SKM-1 (cell line): ENCODE data around the gene RGSL1.

Experiments
- DNase-seq: peaks from one replicate; lab custom pipeline; 2025; ENCODE audit not compliant: unreplicated experiment; lab: John Stamatoyannopoulos, UW

The RGSL1 gene

DNA sequence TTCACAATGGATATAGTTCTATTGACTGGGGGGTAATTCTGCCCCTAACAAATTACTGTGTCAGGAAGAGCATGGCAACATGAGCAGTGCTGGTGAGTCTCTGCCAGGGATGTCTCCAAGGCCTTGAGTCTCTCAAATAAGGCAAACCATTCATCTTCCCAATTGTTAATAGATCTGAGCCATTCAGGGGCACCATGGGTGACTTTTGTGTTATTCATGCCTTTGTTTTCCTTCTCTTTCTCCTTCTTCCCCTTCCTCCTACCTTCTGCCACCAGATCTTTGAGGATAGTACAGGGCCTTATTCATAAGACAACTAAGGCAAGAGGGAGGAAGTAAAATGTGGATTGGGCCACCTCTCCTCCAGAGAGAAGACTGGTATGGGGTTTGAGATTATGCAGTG is at the start of gene RGSL1:
RGSL1 (plus strand) TSS at position 60 of the 400 bp plus-strand sequence; CDS start at position 80, 20 bp downstream.
- DNase-seq: no peak

DNA sequence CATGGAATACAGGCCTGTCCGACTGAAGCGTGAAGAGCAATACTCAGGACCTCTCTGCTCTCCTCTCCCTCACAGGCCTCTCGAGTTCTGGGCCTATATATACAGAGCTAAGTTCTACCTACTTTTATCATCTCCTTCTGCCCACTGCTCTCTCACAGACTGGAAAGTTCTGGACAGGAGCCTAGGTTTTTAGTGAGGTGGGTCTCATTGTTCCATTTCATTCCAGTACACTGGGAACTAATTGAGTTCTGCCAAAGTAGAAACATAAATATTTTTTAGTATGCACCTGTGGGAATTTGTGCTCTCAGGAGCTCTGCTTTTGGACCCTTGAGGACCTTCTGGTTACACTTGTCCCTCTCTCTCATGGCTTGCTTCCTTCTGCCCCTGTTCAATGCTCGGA is 49.4 kb upstream of the RGSL1 start, which contains the start of gene TEDDM1:
TEDDM1 (minus strand) TSS at position 101 of the 400 bp plus-strand sequence. CDS start 182 bp downstream, outside the sequence.
- DNase-seq: no peak

DNA sequence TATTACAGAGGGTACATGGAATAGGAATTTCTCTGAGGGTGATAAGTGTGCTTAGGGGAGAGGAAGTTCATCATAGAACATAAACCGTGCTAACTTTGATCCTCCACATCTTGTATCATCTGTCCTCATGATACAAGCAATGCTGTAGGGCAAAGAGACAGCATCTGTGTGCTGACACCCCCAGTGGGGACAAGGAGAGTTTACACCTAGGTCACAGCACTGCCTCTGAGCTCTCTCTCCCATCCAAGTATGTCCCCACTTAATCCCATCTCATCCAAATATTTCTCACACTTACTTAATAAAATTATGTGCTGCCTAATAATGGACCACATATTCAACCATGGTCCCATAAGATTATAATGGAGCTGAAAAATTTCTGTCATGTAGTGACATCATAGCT is 45.2 kb upstream of the RGSL1 start:
- no peak for DNase-seq

DNA sequence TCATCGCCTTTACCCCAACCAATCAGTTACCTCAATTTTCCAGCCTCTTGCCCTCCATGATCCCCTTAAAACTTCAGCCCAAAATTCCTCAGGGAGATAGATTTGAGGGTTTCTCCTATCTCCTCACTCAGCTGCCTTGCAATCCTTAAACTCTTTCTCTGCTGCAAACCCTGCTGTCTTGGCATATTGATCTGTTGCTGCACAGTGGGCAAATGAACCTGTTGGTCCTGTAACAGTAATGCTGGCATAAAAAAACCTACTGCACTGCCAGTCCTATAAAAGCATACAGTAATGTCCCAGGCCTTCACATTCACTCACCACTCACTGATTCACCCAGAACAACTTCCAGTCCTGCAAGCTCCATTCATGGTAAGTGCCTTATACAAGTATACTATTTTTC is 44.4 kb upstream of the RGSL1 start:
- DNase-seq: no peak

DNA sequence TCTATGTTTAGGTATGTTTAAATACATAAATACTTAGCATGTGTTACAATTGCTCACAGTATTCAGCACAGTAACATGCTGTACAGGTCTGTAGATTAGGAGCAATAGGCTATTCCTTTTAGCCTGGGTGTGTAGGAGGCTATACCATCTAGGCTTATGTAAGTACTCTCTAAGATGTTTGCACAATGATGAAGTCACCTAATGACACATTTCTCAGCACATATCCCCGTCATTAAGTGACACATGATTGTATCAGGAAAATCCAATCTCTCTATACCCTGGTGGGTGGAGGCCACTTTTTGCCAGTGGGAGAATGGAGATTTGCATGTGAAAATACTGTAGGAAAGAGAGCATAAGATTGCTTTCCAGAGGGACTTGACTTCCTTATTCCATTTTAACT is 43.9 kb upstream of the RGSL1 start:
- no peak for DNase-seq

DNA sequence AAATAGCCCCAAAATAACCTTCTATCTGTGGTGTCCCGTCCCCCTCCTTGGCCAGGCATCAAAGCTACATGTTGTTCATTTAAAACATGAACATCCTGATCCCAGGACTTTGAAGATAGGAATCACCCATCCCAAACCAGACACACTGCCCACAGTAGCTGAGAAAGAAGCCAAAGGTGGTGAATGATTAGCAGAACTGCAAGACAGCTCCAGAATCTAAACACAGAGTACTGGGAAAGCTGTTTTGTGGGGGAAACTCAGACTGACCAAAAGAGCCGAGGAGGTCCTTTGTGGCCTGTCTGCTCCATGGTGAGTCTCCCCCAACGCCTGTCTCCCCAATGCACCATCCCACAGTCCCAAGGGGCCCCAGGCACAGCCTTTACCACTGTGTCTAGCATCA is 42.2 kb upstream of the RGSL1 start:
- DNase-seq: no peak

DNA sequence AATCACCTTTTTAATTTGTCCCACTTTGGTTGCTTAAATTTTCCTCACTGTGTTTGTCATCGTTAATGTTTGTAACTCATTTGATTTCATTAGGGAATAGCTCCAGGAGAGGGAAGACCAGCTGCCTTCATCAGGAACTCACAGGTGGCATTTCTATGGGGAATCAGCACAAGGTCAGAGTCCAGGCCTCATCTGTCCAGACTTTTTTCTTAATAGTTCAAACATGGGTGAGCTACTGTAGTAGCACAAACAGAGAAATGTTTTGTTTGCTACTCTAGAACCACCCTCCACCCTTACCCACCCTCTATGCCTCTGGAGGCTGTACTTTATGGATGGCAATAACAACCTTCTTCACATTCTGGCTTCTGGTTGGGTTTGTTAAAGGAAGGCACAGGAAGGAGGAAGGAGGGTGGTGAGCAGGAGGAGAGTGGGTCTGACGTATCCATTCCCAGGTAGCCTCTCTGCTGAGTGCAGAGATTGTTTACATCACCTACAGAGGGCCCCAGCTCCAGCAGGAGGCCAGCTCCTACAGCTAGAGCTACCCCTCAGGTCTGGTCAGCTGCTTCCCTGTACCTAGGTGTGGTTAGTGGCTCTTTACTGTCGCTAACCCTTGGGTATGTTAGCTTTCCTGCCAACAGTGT is 41.4 kb upstream of the RGSL1 start:
- no peak for DNase-seq

DNA sequence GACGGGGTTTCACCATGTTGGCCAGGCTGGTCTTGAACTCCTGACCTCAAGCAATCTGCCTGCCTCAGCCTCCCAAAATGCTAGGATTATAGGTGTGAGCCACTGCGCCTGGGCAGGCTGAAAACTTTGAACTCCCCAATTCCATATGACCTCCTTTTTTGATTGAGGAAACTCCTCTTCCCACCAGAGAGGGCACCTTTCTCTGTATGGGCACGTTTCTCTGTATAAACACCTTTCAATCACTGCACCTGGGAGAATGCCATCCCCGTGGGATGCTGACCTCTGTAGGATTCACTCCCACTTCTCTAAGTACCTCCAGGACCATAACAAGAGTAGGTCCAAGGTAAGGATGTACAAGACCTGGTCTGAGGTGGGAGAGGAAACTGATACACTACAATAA is 39.8 kb upstream of the RGSL1 start:
- DNase-seq: no peak

DNA sequence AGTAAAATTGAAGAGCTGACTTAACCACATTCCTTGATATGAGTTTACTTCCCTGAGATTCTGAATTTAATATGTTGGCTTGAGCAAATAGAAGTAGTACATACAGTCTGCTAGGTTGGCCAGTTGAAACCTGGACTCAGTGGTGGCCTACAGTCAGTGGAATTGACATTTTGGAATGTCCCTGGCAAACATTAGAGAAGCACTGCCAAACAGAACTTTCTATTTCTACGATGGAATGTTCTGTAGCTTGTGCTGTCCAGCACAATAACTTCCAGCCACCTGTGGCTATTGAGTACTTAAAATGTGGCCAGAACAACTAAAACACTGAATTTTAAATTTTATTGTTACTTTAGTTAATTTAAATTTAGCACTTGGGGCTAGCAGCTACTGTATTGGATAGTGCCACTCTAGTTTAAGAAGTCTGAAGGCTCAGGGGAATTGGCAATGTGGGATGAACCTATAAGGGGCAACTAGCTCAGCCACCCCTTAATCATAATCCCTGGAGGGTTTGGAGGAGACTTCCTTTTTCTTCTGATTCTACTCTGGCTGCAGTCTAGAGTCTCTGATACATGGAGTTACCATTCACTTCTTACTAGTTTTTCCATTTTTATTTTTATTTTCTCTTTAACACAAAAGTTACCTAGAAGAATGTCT is 39.2 kb upstream of the RGSL1 start:
- no peak for DNase-seq

DNA sequence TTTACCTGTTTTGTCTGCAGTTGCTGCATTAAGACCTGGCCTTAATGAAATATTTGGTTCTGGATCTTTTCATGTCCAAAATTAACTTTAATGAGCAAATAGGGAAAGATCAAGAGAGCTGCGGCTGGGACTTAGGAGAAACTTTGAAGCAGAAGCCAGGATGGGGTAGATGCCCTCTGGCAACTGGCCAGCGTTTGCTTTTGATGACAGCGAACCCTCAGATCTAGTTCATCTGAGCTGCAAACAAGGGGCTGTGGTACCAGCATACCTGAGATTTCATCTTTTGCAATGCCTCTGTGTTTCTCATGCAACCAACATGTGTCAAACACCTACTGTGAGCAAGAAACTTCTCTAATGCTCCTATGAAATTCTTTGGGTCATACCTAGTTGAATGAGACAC is 36.5 kb upstream of the RGSL1 start:
- DNase-seq: no peak

DNA sequence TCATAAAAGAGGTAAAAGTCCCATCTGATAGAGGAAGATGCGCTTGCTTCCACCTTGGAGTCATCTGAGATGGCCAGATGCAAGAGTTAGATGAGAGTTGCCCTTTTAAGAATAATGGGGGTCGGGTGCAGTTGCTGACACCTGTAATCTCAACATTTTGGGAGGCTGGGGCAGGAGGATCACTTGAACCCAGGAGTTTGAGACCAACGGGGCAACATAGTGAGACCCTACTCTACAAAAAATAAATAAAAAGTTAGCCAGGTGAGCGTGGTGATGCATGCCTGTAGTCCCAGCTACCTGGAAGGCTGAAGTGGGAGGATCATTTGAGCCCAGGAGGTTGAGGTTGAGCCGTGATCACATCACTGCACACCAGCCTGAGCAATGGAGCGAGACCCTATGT is 36.0 kb upstream of the RGSL1 start:
- no peak for DNase-seq

DNA sequence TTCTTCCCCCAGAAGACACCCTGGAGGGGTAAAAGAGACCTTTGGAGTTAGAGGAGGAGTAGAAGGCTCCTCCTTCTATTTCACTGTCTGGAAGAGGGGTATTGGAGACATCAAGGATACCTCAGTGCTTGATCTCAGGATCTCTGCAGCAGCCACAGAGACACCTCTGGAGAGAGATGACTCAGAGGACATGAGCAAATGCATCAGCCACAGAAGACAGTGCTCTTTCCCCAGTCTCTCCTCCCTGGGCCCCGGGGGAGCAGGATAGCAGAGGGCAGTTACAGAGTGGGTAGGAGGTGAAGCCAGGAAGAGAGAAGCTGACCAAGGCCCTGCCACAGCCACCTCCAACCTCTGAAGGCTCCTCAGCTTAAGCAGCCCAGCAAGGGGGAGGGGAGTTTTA is 34.2 kb upstream of the RGSL1 start:
- DNase-seq: no peak

DNA sequence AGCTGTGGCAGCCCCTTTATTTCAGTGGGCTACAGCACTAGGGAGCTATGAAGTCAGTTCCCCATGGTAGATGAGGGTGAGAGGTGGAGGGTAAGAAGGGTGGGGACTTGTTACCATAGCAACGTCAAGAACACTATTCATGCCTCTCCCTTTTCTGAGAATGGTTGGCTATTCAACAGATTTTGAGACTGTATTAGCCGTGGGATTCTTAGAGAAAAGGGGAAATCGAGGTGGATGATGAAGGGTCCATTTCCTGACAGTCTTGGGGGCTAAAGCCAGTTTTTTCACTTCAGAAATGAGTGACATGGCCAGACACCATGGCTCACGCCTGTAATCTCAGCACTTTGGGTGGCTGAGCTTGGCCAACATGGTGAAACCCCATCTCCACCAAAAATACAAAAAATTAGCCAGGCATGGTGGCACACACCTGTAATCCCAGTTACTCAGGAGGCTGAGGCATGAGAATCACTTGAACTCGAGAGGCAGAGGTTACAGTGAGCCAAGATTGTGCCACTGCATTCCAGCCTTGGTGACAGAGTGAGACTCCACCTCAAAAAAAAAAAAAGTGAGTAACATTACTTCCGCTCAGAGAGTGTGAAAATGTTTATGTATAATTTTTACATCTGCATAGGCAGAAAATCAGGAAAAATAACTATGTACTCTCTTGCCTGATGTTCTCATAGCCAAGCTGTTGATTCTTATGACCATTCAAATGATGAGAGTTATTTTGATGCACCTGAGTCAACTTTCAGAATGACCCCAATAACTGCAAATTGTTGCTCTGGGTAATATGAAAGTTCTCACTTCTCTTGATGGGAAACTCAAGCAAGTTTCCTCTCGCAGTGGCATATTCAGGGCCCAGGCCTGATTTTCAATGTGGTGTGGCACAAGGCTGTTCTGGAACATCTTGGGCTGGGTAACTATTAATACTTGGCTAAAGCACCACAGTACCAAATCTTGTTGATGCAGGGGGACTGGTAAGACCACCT is 23.2 kb upstream of the RGSL1 start:
- no peak for DNase-seq

DNA sequence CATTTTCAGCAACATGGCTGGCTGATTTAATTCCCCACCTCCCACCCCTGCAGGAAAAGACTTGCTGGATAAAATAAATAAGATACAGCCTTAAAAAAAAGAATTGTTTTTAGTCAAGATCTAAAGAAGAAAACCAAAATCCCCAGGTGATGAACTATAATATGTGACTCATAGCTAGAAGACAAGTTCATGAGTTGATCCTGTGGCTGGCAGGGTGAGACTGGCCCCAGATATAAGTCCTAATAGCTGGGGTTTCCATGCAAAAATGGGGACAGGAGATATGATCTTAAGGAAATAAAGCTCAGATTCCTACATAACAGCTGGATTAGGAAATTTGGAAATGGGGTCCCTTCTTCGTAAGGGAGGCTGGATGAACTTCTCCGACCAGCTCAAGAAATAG is 21.9 kb upstream of the RGSL1 start:
- DNase-seq: no peak

DNA sequence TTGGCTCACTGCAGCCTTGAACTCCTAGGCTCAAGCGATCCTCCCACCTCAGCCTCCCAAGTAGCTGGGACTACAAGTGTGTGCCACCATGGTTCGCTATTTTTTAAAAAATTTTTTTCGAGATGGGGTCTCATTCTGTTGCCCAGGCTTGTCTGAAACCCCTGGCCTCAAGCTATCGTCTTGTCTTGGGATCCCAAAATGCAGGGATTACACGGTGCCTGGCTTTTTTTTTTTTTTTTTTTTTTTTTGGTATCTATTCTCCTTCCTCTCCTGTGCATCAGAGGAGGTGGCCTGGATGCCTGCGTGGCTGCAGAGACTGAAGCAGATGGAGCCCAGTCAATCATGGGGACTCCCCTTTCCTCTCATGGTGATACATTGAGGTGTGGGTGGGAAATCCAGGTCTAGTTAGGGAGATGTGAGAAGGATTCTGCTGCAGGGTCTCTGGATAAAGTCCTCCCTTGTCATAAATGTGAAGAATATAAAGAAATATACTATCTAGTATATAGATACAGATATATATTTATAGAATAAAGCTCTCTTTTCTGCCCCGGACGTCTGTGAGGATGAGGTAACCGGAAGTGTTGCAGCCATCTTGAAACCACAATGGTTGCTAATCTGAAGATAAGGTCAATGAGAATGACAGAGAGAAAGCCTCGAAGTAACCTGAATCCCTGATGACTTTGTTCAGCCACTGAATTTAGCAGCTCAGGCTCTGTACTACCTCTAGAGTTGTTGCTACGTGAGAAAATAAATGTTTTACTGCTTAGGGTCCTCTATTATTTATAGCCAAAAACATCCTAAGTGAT is 19.5 kb upstream of the RGSL1 start:
- peak; percentile 55 for DNase-seq

DNA sequence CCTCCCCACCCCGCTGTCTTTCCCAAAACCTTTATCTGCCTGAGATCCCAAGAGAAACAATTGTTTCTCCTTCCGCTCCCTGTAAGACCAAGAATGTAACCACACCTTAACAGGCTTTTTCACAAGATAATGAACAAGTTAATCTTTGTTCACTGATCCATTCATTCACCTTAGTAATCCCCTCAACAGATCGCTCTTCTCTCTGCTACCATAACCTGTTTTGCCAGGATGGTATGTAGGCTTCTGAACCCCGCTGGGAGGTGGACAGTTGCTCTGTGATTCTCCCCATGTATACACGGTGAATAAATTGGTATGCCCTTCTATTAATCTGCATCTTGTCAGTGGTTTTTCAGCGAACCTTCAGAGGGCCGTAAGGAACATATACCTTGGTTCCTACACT is 18.7 kb upstream of the RGSL1 start:
- no peak for DNase-seq

DNA sequence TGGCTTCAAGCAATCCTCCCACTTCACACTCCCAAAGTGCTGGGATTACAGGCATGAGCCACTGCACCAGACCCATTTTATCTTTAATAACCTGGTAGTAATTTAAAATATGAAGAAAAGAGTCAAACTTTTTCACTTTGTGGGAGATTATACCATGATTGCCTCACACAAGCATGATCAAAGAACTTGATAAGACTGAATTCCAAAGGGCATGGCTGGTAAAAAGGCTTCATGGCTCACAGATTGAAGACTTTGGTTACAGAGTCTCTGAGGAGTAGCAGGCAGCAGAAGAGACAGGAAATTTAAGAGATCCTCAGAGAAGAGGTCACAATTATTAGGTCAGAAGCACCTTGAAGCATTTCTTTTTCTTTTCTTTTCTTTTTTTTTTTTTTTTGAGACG is 16.4 kb upstream of the RGSL1 start:
- no peak for DNase-seq

DNA sequence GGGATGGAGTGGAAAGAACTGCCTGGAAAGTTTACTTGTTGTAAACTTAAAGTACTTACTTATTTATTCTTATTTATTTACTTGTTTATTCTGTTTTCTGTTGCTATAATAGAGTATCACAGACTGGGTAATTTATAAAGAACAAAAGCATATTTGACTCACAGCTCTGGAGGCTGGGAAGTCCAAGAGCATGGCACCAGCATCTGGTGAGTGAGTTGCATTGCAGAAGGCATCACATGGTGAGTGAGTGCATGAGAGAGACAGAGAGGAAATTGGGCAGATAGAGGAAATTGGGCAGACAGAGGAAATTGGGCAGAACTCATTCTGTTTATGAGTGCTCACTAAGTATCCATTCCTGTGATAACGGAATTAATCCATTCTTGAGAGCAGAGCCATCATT is 11.6 kb upstream of the RGSL1 start:
- DNase-seq: no peak

DNA sequence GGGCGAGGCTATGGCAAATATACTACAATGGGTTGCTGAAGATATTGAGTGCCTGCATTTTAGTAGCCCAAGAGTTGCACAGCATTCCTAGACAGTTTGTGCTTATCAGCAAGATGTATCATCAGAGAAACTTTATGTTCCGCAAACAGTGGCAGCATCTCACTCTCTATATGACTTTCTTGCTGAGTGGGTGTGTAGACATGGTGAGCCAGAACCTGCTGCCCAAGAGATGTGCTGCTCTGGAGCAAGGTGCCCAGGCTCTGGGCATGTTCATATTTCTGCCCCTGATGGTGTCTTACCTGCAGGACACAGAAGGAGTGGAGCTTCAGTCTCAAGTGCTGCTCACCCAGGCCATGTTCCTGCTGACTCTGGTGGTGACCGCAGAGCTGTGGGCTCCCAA is 8.2 kb upstream of the RGSL1 start:
- no peak for DNase-seq

DNA sequence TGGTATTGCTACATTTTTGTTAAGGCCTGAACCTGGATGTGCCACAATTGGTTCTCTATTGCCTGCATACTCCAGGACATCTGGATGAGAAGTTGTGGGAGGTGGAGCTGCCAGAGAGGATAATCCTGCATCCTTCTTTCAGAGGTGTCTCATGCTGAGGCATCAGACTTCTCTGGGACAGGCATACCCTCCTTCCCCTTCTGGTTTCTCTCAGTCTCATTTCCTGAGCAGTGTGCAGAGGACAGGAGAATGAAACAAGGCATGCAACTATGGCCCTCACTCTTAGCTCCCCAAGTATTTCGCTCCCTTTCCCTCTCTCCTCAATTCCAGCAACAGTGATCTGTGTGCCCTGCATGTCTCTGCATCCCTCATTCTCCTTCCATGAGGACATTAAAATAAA is 7.6 kb upstream of the RGSL1 start:
- DNase-seq: no peak

DNA sequence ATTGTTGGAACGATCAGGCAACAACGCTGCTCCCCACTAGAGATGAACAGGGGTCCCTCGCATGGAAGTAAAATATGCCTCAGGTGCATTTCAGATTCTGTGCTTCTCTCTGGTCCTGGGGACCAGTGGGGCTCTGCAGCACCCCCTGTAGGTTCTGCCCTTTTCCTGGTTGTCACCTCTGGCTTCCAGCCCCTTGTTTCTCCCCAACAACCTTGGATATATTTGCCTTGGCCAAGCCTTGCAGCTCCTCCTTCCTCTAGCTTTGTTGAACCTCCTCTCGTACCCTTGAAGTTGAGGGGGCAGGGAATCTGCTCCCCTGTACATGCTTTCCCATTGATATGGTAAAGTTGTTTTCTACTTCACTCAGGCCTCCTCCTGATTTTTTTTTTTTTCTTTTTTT is 5.4 kb upstream of the RGSL1 start:
- DNase-seq: no peak
